GM21737 (cell line): Measurements from ENCODE around the gene SLC38A2.

Experiments
- ATAC-seq: cut with Tn5 transposase; IDR thresholded peaks from one replicate; pipeline ENCODE4 v1.9.1; 2021; ENCODE audit warnings: mild to moderate bottlenecking, moderate library complexity; ENCODE audit not compliant: unreplicated experiment

SLC38A2 gene

DNA sequence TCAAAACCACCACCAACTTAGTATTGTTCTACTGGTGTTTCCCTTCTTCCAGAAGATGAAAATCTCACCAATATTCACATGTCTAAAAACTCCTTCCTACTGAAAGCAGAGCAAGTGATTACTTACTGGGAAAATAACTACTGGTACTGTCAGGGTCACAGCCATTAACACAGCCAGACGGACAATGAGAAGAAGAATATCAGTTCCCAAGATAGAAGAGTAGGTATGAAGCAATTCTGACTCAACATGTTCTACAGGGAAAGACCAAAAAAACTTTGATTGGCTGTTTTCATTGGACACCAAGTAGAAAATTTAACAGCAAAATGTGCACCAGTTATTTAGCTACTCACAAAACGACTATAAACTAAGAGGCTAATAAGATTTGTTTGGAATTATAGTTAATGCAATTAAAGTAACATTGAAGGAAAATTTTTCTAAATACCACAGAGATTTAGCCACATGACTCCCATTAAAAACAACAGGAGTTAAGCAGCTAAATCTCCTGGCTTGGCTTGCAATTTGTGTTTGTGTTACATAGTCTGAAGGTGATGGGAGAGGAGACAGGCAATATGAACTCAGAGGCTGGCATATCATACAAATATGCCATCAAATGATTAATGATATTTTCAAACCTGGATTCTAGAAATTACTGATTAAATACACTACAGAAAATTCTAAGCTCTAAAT lies 9.5 kb downstream of the SLC38A2 start:
- ATAC-seq: no peak

DNA sequence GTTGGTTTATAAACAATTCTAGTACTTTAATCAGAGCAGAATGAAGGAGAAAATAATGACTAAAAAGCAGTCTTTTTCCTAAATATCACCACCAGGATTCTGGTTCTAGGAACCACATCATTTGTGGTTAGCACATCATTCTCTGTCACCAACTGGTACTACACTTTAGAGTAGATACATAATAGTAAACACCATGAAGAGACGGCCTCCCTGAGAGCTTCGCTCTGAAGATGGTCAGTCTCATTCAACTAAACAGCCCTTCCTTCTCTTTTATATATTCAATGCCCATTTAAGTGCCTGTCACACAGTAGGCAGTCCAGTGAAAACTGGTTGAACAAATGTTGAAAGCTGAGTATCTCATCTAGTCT lies 10.9 kb downstream of the SLC38A2 start:
- ATAC-seq: no peak

DNA sequence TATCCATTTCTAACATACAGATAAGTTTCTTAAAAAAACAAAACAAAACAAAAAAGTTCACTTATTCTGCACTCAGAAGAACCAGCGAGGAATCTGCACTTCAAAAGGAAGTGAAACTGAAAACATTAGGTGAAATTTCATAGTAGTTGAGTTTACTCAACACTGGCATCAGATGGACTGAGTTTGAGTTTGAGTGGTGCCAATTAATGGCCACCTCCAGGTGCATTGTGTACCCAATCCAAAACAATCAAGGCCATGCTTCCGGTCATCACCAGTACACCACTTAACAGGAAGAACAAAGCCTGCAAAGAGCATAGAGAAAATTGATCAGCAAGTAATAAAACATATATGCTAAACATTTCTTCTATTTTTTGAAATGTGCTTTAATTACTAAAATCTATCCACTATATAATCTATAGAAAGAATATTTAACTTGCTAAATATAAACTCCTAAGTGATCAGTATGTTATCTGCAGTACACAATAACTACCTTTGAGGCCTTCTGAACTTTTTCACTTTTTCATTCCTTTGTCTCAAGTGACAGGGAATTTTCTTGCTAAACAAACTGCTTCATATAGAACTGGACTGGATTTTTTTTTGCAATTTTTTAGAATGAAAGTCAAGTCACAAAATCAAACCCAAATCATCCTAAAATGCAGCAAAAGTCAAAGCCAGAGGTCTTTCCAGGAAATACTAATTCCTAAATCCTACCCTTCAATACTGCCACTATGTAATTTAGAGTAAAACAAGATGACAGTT lies 11.5 kb downstream of the SLC38A2 start:
- ATAC-seq: peak; percentile 58

DNA sequence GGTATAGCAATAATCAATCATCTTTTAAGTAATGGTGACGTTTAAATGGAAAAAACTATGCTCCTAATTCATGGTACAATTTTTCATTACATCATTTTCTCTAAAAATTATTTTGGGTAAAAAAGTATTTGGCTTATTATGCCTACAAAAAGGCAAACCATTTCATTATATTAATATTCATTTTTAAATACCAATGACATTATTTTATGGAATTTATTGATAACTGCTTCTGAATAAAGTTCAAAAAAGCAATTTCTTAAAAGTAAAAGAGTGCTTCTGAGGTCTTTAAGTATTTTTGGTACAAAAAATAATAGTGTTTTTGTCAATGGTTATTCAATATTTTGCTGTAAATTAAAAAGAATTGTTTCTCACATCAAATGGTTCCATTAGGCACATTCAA lies 12.2 kb downstream of the SLC38A2 start:
- no peak for ATAC-seq

DNA sequence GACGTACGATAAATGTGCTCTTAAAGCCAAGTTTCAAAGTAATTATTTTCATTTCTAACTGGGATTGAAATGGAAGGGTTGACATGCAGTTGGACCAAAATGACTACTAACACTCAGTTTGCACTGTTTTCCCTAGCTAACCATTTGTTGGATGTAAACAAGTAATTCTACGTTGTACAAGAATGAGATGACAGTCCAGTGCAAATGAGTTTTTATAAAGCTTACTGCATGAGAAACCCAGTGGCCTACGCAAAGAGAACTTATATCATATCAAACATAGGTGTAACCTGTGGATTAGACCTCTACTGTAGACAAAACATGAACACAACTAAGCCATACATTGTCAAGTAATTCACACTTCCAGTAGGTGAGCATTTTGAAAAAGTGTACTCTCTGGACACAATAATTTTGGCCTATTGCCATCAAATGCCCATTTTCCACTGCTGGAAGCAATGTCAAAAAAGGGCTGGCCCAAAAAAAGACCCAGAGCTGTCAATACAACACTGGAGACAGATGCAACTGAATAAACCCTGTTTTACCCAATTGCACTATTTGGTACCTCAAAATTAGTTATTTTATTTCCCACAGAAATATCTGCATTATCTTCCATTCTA lies 12.8 kb downstream of the SLC38A2 start:
- ATAC-seq: no peak

DNA sequence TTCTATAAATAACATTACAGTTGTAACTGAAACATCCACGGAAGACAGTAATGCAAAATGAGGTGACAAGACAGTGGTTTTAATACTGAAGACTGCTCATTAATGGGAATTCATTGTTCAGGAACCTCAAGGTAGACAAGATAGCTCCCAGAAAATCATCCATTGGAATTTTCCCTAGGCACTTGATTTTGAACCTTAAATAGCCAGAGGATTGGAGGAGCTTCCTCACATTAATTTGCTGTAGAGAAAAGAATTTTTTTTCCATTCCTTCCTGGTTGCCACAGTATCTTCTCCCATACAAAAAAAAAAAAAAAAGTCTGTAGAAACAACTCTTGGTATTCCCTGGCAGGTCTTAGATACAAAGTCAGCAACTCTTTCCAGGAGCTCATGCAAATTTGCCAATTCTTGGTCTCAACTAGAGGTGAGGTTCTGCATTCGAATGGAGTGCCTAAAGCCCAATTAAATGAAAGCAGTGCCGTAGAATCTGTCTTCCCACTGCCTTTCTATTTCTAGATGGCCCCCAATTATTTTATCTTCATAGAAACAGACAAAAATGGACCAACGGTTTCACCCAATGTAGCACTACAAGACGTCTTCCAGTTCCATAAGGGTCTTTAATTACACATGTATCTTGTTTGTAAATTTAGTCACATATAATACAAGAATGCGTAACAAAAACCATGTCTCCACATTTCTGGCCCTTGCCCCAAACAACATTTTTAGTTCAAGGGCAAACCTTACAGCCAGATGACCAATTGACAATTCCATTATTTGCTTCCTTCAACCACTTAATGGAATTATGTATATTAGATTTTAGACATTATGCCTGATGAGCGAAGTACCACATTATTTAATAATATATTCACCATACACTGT lies 13.5 kb downstream of the SLC38A2 start:
- ATAC-seq: no peak

DNA sequence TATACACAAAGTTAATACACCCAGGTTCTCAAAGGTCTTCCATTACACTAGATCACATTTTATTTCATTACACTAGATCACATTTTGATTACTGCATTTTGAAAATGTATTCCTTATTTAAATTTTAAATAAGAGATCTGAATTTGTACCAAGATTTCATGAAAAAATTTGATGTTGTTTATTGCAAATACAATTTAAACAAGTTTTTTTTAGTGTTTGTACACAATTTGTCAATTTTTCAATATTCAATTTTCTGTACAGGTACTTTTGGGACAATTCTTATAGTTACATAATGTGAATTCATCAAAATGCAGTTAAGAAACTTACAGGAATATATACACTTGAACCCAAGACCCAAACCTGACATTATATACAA lies 14.3 kb downstream of the SLC38A2 start:
- no peak for ATAC-seq

DNA sequence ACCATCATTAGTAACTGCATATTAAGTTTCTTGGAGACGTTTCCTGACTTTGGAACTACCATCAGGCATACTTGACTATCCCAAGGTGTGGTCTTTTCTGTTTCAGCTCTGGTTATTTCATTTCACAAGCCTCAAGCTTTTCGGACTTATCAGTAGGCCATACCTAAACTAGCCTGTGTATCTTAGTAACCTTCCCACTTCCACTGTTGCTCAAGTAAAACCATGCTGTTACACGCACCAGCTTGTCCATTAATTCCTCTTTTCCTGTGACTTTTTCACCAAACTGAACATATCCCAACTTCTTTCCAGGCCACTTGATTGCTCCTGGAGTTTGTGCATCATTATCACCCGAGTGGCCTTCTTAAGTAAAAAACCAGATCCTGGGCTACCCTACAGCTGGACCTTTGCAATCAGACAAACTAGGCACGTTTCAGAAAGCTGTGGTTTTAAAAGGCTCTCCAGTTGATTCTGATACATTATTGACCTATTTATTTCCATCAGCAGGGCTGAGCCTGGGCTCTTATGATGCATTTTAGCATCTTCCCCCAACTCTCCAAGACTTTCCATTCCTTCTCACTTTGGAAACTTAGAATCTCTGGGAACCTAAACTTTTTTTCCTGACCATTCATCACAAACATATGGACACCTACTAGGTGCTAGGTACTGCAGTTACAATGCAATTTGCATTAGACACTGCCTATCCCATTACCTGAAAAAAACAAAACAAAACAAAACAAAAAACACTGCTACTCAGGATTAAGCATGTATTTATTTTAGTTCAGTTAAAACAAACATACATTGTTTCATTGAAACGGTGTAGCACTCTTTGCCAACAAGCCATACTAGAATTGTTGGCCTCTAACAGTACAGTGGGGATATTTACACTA lies 14.9 kb downstream of the SLC38A2 start:
- ATAC-seq: no peak

DNA sequence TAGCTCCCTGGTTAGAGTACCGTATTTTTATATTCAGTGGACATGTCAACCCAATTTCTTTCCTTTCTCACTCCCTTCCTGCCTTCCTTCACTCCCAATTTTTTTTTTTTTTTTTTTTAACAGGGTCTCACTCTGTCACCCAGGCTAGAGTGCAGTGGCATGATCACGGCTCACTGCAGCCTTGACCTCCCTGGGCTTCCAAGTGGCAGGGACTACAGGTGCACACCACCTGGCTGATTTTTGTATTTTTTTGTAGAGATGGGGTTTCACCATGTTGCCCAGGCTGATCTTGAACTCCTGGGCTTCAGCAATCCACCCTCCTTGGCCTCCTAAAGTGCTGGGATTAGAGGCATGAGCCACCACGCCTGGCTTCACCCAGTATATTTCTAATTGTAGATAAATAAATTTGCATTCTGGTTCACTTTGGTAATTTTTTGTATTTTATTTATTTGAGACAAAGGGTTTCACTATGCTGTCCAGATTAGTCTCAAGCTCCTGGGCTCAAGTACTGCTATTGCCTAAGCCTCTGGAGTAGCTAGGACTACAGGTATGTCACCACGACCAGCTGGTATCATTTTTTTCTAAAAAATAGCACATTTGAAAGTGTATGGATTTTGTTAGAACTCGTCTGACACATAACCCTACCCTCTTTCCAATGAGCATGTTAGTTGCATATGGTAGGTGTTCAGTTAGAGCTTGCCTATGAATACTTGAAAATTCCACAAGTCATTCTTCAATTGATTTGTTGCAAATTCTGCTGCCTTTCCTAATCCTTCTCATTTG lies 15.7 kb downstream of the SLC38A2 start:
- ATAC-seq: no peak

DNA sequence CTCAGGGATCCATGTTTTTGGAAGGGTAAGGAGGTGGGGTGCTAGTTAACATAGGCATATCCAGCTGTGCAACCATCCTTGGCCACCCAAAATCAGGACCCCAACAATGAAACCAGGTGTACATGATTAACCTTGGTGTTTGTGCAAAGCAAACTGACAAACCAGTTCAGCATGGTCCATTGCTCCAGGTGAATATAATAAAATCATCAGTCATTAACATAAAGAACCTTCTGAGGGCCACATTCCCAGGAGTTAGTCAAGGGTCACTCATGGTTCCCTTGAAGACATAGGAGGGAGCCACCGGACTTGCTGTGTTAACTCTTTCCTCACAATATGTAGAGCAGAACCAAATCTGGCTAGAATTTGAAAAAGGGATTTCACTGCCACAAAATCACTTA lies 17.8 kb downstream of the SLC38A2 start:
- no peak for ATAC-seq

DNA sequence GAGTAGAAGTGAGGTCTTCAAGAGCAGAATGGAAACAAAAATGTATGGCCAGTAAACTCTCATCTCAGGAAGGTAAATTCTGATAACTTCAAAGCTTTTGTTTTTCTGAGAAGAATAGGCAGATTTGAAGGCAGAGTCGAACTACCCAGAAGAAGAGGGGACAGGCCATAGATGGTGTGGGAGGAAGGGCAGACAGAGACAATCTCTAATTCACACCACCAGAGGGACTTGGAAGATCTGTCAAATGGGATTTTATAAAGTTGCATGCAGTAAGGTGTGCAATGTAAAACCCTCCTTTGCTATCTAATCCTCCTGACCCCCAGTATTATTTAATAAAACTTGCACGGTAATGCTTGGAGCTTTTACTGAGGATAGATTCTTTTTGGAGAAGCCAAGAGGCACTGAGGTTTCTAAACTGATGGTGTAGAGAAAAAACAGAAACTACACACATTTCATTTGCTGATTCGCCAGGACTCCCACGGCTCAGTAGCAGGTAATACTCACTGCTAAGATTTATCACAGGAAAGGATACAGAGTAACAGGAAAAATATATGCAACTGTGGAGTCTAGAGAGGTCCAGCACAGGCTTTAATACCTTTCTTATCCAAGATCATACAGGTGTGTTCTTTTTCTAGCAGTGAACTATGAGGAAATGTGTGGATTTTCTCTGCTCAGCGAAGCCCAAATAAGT lies 18.3 kb downstream of the SLC38A2 start:
- no peak for ATAC-seq

DNA sequence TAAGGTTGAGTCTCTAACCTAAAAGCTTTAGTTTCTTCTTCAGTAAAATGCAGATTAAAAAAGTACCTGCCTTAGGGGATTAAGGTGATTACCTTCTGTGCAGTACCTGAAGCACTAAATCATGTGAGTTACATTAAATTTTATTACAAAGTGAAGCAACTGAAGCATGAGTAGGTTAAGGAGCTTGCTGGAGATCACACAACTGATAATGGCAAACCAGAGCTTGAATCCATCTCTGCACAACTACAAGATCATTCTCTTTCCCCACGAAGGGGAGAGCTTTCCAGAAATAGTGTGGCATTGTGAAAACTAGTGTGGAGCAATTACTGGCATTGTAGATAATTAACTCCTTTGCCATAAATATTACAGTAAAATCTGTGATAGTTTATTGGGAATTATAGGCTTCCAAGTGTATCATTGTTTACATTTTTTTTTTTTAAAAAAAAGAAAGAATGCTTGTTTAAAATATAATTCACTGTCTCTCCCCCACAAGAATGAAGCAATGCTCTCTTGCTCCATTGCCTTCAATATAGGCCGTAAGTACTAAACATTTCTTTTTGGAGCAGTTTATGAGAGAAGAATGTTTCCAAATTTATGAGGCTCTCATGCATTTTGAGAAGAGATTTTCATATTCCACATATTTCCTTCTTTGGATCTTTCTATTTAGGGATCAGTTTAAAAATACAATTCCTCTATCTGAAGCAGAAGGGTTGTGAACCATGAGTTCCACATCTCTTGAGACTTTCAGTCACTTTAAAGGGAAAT lies 20.5 kb downstream of the SLC38A2 start:
- no peak for ATAC-seq

DNA sequence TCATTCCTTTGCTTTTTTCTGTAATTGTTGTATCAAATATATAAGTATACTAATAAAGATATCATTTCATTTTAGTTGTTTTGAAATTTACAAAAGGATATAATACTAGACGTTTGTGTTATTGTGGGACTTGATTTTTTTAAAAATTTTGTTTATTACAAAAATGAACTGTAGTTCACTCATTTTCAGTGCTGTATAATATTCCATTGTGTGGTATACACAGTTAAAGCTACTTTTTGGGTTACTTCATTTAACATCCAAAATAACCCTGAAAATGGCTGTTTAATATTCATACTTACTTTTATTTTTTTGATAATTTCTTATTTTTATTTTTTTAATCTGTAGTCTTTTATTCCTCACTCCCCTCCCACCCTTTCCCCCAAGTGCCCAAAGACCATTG lies 21.4 kb downstream of the SLC38A2 start:
- no peak for ATAC-seq

DNA sequence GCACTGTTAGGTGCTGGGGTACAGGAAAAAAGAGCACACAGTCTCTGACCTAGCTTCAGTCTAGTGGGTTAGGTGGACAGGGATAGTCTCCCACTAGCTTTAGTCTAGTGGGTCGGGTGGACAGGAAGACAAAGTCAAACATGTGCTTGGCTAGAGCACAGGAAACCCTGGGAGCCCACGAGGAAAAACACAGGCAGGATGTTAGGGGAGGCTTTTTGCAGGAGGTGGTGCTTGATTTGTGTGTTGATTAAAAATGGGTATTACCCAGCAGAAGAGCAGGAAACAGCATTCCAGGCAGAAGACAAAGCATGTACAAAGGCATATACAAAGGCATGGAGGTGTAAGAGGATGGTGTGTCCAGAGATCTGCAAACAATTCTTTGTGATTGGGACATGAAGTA lies 23.3 kb downstream of the SLC38A2 start:
- ATAC-seq: no peak

DNA sequence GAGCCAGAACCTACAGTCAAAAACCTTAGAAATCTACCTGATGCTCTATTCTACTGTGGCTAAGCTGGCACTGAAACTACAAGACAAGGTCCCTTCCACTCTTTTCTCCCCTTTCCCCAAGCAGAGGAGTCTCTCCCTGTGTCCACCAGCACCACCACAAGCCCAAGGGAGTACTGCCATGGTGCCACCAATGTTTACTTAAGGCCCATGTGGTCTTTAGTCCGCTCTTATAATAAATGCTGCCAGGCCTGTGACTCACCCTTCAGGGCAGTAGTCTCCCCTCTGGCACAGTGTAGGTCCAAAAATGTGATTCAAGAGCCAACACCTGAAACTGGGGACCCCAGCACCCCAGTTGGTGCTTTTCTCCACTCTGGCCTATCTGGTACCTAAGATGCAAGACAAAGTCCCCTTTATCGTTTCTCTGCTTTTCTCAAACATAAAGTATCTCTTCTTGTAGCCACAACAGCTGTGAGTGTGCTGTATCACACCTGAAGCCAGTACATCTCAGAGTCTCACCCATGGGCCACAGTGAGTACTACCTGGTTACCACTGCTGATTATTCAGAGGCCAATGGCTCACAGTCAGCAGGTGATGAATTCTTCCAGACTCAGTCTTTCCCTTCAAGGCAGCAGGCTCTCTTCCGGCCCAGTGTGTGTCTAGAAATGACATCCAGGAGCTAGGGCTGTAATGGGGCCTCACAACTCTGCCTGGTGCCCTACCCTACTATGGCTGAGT lies 29.3 kb downstream of the SLC38A2 start:
- ATAC-seq: no peak

DNA sequence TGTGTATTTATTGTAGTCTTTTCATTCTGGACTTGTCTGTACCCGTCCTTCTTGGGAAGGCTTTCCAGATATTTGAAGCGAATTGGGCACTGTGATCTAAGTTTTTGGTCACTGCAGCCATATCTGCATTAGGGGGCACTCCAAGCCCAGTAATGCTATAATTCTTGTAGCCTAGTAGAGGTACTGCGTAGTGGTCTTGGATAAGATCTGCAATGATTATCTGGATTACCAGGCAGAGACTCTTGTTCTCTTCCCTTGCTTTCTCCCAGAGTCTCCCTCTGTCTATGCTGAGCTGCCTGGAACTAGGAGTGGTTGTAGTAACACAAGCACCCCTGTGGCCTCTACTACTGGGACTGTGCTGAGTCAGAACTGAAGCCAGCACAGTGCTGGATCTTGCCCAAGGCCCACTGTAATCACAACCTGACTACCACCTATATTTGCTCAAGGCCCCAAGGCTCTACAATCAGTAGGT lies 30.0 kb downstream of the SLC38A2 start:
- no peak for ATAC-seq

DNA sequence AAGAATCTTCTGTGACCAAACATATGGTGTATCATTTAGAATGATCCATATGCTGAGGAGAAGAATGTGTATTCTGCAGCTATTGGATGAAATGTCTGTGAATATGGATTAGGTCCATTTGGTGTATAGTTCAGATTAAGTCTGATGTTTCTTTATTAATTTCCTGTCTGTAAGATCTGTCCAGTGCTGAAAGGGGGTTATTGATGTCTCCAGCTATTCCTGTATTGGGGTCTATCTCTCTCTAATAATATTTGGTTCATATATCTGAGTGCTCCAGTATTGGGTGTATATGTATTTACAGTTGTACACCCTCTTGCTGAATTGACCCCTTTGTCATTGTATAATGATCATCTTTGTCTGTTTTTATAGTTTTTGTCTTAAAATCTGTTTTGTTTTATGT lies 33.5 kb downstream of the SLC38A2 start:
- ATAC-seq: no peak
